Measurements from ENCODE around the gene MED31.

Gene MED31

DNA sequence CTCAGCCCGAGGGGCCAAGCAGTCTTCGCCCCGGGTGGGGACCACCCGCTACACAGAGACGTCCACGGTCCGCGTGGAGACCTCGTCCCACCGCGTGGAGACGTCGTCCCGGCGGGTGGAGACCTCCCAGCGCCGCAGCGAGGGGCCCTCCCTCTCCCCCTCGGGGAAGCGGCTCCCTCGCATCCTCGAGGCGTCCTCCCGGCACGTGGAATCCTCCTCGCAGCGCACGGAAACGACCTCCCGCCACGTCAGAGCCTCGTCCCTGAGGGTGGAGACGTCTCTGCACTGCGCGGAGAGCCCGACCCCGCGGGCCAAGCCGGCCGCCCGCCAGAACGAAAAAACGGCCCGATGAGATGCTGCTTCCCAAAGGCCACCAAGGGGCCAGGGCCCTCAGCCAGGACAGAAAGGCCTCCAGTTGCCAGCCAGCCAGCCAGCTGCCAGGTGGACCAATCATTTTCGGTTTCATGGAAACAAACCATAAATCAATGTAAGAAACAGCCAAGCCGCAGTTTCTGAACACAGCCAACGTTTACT lies 581 bp upstream of the MED31 start:
- DNase-seq = peak; percentile 36 to 44

DNA sequence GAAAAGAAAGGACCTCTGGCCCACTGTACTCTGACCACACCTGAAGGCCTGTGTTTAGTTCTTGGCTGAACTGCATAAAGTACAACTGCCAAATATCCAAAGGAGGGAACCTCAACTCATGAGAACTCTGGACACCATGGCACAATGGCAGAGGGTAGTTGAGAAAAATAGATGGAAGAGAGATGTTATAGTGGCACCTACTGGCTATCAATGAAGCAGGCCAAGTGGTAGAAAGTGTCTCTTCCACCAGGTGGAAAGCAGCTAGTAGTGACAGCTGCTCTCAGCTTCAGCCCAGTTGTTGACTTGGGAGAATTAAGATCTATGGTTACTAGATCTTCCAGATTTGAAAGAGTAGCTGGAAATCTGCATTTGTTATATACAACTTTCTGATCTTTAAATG lies 3.2 kb downstream of the MED31 start:
- DNase-seq = no peak

DNA sequence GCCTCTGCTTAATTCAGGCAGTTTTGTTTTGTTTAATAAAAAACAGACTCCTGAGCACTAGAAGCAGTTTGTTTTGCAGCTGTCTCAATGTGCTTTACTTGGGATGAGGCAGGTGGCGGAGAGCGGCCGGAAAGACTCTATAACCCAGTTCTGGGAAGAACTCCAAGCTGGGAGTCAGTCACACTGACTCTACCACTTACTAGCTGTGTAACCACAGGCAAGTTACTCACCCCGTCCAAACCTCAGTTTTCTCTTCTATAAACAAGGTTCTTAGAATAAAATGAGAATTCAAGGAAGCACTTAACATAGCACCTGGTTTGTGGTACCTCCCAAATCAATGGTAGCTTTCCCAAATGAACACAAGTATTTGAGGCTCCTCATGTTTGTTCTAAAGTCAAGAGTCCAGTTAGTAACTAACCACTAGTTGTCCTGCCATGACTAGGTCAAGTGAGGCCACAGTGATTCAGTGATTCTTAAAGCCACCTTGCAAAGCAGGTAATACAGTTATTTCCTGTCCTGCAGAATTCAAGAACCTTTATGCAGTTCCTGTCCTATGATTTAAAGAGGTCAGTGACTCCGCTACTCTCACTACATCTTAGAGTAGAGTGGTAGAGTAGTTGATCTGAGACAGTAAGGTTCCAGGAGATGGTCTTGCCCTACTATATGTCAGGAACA lies 7.8 kb downstream of the MED31 start:
- no peak for DNase-seq

GRCh38 chr17:6642592-6642991 lies 8.8 kb downstream of the MED31 start:
- no peak for DNase-seq

DNA sequence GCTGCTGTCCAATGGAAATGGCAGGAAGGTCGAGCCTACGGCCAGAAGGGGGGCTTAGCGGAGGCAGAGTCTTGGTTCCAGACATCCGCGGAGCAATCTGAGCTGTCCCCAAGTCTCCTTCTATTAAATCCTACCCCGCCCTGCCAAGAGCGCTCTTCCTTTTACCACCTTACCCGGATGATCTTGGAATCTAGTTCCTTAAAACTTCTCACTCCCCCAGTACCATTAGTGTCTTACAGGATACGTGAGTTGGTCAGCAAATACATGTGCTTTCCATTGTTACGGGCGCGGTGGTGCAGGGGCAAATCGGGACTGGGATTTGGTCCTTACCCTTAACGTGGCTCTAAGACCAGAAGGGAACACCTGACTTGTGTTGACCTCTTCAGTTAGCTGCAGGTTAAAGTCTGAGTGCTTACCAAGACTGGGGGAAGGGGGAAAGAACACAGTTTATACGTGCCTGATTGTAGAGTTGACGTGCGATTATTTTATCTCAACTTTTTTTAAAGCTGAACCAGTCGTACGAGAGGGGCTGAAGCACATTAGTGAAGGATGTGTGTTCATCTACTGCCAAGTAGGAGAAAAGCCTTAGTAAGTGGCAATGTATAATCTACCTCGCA lies 10.1 kb downstream of the MED31 start:
- no peak for DNase-seq

DNA sequence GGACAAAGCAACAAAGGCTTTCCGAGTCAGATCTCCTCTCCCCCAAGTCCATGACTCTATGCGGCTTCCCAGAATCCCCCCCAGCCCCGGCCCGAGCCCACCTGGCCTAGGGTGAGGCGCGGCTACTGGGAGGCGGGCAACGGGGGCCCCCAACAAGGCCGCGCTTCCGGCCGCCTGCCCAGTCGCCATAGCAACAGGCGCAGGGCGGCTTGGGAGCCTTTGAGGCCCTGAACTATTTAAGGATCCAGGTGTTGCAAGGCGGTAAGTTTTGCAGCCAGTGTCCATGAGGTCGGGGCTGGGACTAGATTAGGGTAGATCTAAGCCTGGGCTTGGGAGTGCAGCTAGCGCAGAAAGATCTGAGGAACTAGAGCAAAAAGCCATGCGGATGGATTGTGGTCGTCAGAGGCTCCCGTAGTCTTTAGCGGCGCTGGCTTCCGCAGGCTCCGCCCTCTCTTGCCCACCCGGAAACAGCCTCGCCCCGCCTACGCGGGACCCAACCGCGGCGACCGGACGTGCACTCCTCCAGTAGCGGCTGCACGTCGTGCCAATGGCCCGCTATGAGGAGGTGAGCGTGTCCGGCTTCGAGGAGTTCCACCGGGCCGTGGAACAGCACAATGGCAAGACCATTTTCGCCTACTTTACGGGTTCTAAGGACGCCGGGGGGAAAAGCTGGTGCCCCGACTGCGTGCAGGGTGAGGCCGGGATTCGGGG lies 10.7 kb downstream of the MED31 start, which contains the start of the genes KIAA0753 and TXNDC17:
TSS of gene KIAA0753 (minus strand) at position 176 of the 711 bp plus-strand sequence. CDS start 5,608 bp downstream, outside the sequence.
TSS of gene TXNDC17 (plus strand) at position 525 of the 711 bp plus-strand sequence. CDS start at position 548, 23 bp downstream.
- peak; percentile 90 for DNase-seq

GRCh38 chr17:6639586-6640535 lies 11.5 kb downstream of the MED31 start:
- DNase-seq = peak; percentile 22 to 27

GRCh38 chr17:6639014-6639585 lies 12.3 kb downstream of the MED31 start:
- no peak for DNase-seq

DNA sequence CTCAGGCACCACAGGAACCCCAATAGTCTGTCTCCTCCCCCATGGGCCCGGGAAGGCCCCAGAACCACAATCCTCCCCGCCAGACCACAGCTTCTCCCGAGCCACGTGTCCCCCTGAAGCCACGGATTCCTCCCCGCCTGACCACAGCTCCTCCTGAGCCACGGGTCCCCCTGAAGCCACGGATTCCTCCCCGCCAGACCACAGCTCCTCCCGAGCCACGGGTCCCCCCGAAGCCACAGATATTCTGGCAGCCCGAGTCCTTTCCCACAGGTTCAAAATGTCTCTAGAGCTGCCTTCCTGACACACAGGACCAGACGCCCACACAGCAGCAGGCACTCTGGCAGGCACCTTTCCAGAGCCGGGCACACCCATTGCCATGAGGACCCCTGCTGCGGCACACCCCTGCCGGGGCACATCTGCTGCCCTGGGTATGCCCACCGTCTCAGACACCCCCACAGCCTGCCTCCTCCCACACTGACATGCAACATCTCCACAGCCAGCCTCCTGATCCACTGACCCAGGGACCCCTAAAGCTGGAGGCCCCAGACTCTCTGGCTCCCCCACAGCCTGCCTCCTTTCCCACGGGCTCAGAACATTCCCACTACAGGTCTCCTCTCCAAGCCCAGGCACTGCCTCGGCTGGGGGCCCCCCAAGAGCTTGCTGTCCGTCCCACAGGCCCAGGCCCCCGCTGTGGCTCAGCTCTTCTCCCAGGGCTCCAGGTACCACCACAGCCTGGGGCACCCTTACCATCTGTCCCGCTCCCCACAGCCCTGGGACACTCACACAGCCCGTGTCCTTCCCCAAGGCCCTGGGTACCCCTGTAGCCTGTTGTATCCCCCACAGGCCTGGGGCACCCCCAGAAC lies 13.1 kb downstream of the MED31 start:
- no peak for DNase-seq

DNA sequence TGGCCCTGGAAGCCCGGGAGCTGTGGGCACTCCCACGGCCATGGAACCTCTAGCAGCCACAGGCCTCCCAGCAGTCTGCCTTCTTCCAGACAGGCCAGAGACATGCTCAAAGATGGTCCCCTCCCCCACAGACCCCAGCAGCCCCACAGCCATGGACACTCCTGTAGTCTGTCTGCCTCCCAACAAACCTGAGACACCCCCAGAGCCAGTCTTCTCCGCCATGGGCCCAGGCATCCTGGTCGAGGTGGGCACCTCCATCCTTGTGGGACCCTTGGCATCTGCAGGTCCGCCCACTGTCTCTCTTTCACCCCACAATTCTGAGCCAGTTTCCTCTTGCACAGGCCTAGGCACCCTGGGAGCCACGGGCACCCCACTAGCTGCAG lies 14.0 kb downstream of the MED31 start:
- DNase-seq = no peak

DNA sequence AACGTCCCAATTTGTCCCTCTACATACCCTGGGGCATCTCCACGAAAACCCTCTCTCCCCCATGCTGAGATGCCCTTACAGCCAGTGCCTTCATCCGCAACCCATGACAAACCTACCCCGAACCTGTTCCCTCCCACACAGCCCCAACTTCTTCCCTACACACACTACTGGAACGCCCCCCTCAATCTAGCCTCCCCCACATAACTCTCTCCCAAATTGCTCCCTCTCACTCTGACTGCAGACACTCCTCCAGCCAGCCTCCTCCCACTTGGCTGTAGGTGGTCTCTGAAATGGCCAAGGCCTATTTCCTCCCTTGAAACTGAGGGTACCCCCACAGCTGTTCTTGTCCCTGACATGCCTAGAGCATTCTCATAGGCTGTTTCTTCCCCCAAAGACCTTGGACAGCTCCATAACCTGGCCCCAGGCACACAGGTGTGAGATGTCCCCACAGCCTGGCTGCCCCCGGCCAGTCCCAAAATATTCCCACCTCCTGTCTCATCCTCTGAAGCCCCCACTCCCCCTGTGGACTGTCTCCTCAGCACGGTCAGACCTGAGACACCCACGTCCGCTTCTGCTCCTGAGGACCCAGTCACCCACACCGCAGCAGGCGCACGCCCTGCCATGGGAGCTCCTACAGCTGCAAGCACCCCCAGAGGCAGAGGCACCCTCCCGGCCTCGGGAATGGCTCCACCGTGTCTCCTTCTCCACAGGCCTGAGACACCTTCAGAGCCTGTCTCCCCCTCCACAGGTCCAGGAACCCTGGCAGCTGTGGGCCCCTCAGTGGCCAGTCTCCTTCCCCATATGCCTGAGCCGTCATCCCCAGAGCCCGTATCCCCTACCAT lies 14.6 kb downstream of the MED31 start:
- no peak for DNase-seq

DNA sequence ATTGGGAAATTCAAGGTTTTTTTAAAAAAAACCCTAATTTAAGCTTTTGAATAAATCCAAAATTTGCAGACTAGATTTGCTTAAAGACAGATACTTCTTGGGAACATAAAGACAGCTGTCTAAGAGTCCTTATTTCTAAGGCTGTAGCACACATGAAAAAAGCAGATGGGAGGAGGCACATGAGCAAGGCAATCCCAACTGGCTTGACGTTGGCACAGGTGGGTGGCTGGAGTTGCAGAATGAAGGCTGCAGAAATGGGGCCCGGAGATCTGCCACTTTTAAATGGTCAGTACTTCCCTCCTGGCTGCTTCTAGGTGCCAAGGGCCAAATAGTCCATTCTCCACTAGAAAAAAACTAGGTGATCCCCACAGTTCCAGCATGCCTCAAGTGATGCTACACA lies 15.3 kb downstream of the MED31 start:
- DNase-seq = no peak

DNA sequence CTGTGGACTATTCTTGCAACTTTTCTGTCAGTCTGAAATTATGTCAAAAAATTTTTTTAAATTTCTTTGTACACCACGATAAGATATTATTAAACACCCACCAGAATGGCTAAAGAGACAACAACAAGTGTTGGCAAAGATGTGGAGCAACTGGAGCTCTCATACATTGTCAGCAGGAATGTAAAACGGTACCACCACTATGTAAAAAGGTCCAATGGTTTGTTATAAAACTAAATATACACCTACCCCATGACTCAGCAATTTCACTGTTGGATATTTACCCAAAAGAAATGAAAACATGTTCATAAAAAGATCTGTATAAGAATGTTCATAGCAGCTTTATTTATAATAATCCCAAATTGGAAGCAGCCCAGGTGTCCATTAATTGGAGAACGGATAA lies 18.1 kb downstream of the MED31 start:
- no peak for DNase-seq

- no peak for DNase-seq
These were observed 18.9 kb downstream of the MED31 start for GRCh38 chr17:6632530-6632929.

- DNase-seq = no peak
These were observed 21.0 kb downstream of the MED31 start for GRCh38 chr17:6630390-6630789.

DNA sequence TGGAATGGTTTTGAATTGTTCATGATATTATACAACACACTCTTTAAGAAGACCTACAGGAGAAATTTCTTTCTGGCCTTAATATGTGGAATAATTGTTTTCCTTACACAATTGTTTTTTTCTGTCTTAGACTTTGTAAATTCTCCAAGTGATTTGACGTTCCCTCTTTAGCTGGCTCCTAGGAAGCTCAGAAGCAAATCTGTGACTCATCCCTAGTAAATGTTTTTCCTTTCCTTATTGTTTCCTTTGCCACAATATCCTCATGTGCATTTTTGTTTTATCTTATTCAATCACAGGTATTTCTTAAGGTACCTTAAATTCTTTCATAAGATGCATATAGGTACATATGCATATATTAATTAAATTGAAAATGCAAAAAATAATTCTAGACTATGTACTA lies 24.4 kb downstream of the MED31 start:
- DNase-seq = no peak

DNA sequence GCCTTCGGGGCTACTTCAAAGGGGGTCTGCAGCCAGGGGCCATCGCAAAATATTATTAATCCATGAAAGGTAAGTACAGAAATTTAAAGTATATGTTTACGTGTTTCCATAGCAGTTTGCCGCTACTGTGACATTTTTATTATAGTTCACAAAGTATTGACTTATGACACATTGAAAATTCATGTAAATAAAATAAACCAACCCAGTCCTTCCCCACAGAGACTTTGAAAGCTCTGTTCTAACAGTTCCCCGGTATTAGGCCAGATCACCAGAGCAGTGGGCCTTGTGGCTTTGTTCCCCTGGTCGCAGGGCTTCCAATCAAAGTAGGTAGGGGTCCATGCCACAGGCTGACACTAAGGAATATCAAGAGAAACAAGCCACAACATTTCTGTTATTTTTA lies 24.8 kb downstream of the MED31 start:
- no peak for DNase-seq

- DNase-seq = no peak
These were observed 27.5 kb downstream of the MED31 start for GRCh38 chr17:6623941-6624340.

DNA sequence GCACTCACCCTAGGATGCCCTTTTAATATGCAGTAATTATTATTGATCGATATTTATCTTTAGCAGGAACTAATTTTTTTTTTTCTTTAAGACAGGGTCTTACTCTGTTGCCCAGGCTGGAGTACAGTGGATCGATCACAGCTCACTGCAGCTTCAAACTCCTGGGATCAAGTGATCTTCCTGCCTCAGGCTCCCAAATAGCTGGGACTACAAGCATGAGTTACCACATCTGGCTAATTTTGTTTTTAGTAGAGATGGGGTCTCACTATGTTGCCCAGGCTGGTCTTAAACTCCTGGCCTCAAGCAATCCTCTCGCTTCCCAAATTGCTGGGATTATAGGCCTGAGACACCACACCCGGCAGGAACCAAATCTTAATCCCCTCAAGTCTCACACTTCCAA lies 40.2 kb downstream of the MED31 start:
- no peak for DNase-seq

GRCh38 chr17:6610011-6610410 lies 41.4 kb downstream of the MED31 start:
- DNase-seq = no peak

All from CD4-positive, alpha-beta T cell treated with Interleukin-1 beta for 1 hour (primary cell).